Ovary (tissue), 3 donors: ENCODE measurements around the gene HS3ST4.

Experiments used
- EP300 ChIP-seq: sonication (generic); formaldehyde crosslinking; IDR thresholded peaks from one replicate; pipeline ENCODE4 v1.6.1; 2017; ENCODE audit warnings: antibody characterized with exemption
- POLR2A ChIP-seq: fragments of 450-650 bp; IDR thresholded peaks from one replicate; pipeline ENCODE4 v1.6.1; 2017; ENCODE audit warnings: antibody characterized with exemption, mild to moderate bottlenecking, moderate library complexity
- TF ChIP-seq, protein P1 (sequence below), 3 donors: fragments of 450-650 bp in 2 of 3; fragments of 200-600 bp in 1 of 3; IDR thresholded peaks; one replicate each; pipeline versions ENCODE4 v1.5.1 to v1.8.0; 2016 to 2022; ENCODE audit warnings: antibody characterized with exemption in 3 of 3, mild to moderate bottlenecking in 1 of 3
- donor health status: DM: no; HTN: no; CAD: no.

DNA sequence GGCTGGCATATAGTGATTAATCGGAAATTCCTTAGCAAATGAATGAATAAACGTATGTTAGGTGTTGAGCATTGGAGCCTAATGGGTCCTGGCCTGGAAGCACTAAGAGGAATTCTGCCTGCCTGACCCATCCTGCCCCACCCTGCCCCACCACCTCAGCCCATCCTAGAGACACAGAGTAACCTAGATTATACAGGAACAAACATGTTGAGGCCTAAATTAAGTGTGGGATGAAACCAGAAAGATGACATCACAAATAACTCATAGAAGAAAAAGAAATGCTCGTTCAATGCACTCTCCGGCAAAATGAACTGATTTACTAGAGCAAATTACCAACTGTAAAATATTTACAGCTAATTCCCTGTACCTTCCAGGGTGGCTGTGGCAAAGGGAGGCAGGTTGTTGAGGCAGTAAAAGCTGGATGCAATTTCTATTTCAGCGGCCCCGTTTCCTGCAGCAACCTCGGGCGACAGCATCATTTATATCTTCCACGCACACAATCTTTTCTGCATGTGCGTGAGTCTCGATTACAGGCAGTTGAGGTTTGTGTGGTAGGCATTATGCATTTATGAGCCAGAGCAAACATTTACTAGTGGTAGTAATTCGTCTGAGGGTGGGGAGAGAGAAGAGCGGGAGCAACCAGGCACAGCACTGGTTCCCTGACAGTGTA lies 417.2 kb downstream of the HS3ST4 start:
- no peak for TF ChIP-seq POLR2A
- TF ChIP-seq, protein P1, sequence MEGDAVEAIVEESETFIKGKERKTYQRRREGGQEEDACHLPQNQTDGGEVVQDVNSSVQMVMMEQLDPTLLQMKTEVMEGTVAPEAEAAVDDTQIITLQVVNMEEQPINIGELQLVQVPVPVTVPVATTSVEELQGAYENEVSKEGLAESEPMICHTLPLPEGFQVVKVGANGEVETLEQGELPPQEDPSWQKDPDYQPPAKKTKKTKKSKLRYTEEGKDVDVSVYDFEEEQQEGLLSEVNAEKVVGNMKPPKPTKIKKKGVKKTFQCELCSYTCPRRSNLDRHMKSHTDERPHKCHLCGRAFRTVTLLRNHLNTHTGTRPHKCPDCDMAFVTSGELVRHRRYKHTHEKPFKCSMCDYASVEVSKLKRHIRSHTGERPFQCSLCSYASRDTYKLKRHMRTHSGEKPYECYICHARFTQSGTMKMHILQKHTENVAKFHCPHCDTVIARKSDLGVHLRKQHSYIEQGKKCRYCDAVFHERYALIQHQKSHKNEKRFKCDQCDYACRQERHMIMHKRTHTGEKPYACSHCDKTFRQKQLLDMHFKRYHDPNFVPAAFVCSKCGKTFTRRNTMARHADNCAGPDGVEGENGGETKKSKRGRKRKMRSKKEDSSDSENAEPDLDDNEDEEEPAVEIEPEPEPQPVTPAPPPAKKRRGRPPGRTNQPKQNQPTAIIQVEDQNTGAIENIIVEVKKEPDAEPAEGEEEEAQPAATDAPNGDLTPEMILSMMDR (IDR thresholded peaks at IDR 0.05) = no peak
- no peak for TF ChIP-seq EP300
